Liver (tissue), 9 donors: ENCODE results near the gene PCDHGC4. TPM values are rescaled to one million over a fixed set of nuclear protein-coding genes. Genes with fewer than 3 reads are reported as not detected.

Experiments used
- DNase-seq: peaks from one replicate; pipeline ENCODE4 v3.0.0-alpha.2; 2017; ENCODE audit warnings: low spot score
- H3K27ac ChIP-seq, 2 donors: one replicate each; pipeline ENCODE4 v1.7.0; 2013; ENCODE audit warnings: inconsistent platforms in 2 of 2, low read length in 2 of 2, control low read depth in 1 of 2, low read depth in 1 of 2, mild to moderate bottlenecking in 1 of 2
- H3K27me3 ChIP-seq, 4 donors: one replicate each; pipeline versions ENCODE4 v1.6.1 to v1.7.0; 2013; ENCODE audit warnings: low read length in 3 of 4, inconsistent platforms in 1 of 4, mild to moderate bottlenecking in 1 of 4, moderate library complexity in 1 of 4; ENCODE audit not compliant: control insufficient read depth in 4 of 4, insufficient read depth in 4 of 4
- H3K36me3 ChIP-seq, 4 donors: one replicate each; pipeline versions ENCODE4 v1.6.1 to v1.7.0; 2013; ENCODE audit warnings: low read length in 3 of 4, mild to moderate bottlenecking in 3 of 4, low read depth in 1 of 4, moderate library complexity in 1 of 4; ENCODE audit not compliant: control insufficient read depth in 4 of 4, insufficient read depth in 3 of 4
- H3K4me1 ChIP-seq, 4 donors: one replicate each; pipeline versions ENCODE4 v1.6.1 to v1.7.0; 2013; ENCODE audit warnings: low read length in 3 of 4, mild to moderate bottlenecking in 3 of 4, moderate library complexity in 1 of 4; ENCODE audit not compliant: control insufficient read depth in 4 of 4, insufficient read depth in 4 of 4
- H3K4me3 ChIP-seq, 3 donors: one replicate each; pipeline versions ENCODE4 v1.6.1 to v1.7.0; 2013; ENCODE audit warnings: low read length in 3 of 3, control low read depth in 1 of 3, low read depth in 1 of 3, mild to moderate bottlenecking in 1 of 3
- H3K9ac ChIP-seq, 2 donors: one replicate each; pipeline ENCODE4 v1.7.0; 2013; ENCODE audit warnings: low read length in 2 of 2, mild to moderate bottlenecking in 2 of 2, moderate library complexity in 2 of 2, control low read depth in 1 of 2, low read depth in 1 of 2
- H3K9me3 ChIP-seq, 4 donors: one replicate each; pipeline versions ENCODE4 v1.6.1 to v1.7.0; 2013; ENCODE audit warnings: low read length in 3 of 4; ENCODE audit not compliant: control insufficient read depth in 4 of 4
- EGR1 ChIP-seq, 2 donors: IDR thresholded peaks; 2 replicates each; pipeline ENCODE4 v1.6.1; 2016 to 2018; ENCODE audit warnings: antibody characterized with exemption in 2 of 2, low read depth in 2 of 2
- FOXA1 ChIP-seq: IDR thresholded peaks from 2 replicates; pipeline ENCODE4 v1.6.1; 2016; ENCODE audit warnings: antibody characterized with exemption
- FOXA2 ChIP-seq: IDR thresholded peaks from 2 replicates; pipeline ENCODE4 v1.6.1; 2016; ENCODE audit warnings: antibody characterized with exemption
- GABPA ChIP-seq, 2 donors: IDR thresholded peaks in 1 of 2; conservative IDR thresholded peaks in 1 of 2; 2 replicates each; pipeline ENCODE4 v1.6.1; 2016; ENCODE audit warnings: antibody characterized with exemption in 2 of 2, mild to moderate bottlenecking in 1 of 2, moderate library complexity in 1 of 2
- RAD21 ChIP-seq, 2 donors: IDR thresholded peaks; 2 replicates each; pipeline ENCODE4 v1.6.1; 2016; ENCODE audit warnings: antibody characterized with exemption in 2 of 2, mild to moderate bottlenecking in 2 of 2
- RXRA ChIP-seq, 2 donors: IDR thresholded peaks; 2 replicates each; pipeline ENCODE4 v1.6.1; 2017 to 2018; ENCODE audit warnings: antibody characterized with exemption in 2 of 2, mild to moderate bottlenecking in 1 of 2
- SP1 ChIP-seq: IDR thresholded peaks from 2 replicates; pipeline ENCODE4 v1.6.1; 2018; ENCODE audit warnings: antibody characterized with exemption, mild to moderate bottlenecking
- TAF1 ChIP-seq: conservative IDR thresholded peaks from 2 replicates; pipeline ENCODE4 v1.6.1; 2016; ENCODE audit warnings: antibody characterized with exemption, mild to moderate bottlenecking
- YY1 ChIP-seq: IDR thresholded peaks from 2 replicates; pipeline ENCODE4 v1.6.1; 2016; ENCODE audit warnings: antibody characterized with exemption, mild to moderate bottlenecking
- WGBS: extraction: QIAGEN DNeasy Blood & Tissue Kit; methylation state at CpG from one replicate; pipeline ENCODE4 v1.1.7; 2013; 5-methylcytosine and 5-hydroxymethylcytosine counted together
- polyA plus RNA-seq, 2 donors: library from polyadenylated mRNA; stranded (reverse) in 1 of 2; unstranded in 1 of 2; fragments of 200-250 nt in 1 of 2; fragments of >200 nt in 1 of 2; fragmentation: Nextera tagmentation in 1 of 2; extraction: Ambion mirVana in 1 of 2; gene quantifications; one replicate each; pipeline versions ENCODE4 v1.2.1 to v1.2.3, GENCODE V29; 2013 to 2015
- total RNA-seq, 2 donors: library from RNA; depleted of rRNA; stranded (reverse); fragments of >200 nt; gene quantifications; one replicate each; pipeline ENCODE4 v1.2.3, GENCODE V29; 2014
- TF ChIP-seq, protein P1 (sequence below): fragments of 150-350 bp; IDR thresholded peaks from 2 replicates; pipeline ENCODE4 v1.5.1; 2017; ENCODE audit warnings: improper control_type of control experiment, low read depth, low read length; ENCODE audit not compliant: missing input control
- TF ChIP-seq, protein P2 (sequence below): IDR thresholded peaks from 2 replicates; pipeline ENCODE4 v1.6.1; 2016; ENCODE audit warnings: antibody characterized with exemption
- TF ChIP-seq, protein P3 (sequence below): IDR thresholded peaks from 2 replicates; pipeline ENCODE4 v1.6.1; 2016; ENCODE audit warnings: antibody characterized with exemption
- donor health status: healthy.
- donor health status: healthy.
- donor health status: healthy.
- donor health status: healthy.
- donor health status: healthy.

The PCDHGC4 gene
- total and polyA plus RNA-seq, 4 donors = 0.33 to 1.4 TPM; not detected in 2

DNA sequence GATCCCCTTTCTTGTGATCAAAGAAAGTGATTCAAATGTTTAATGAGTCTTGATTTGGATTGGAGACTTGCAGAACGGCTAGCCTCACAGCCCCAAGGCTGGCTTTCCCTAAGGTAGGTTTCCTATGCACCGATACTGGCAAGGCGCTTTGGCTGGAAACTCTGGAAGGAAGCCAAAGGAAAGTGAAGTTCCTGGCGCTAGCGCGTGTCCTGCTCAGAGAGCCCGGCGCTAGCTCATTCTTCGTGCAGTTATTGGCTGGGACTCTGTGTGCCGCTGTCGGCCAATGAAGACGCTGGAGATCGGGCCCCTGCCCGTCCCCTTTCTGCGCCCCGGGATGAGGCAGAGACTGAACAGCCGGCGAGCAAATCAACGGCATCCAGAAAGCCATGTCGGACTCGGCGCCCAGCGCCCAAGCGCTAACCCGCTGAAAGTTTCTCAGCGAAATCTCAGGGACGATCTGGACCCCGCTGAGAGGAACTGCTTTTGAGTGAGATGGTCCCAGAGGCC, 9.2 kb upstream of the PCDHGC4 start, which contains the start of gene PCDHGC3:
Gene PCDHGC3, plus strand, starts transcription at position 342 of the 507 bp plus-strand sequence. Its CDS starts 151 bp downstream, at position 493.
- H3K4me1 ChIP-seq = peaks cover 0 to 31% (median 14%) of the 10 kb centered on the region in 4 donors
- no peaks in the 10 kb centered on the region for H3K9me3 ChIP-seq
- peak within 1 kb of the TSS; percentile 64 to 72 (median 71) for H3K4me3 ChIP-seq
- TF ChIP-seq FOXA2 (no peak), YY1 (peak; percentile 71), TAF1 (peak; percentile 47), SP1 (peak; percentile 57), RAD21 (IDR thresholded peaks at IDR 0.05) (peak; percentile 67 to 70), RXRA (IDR thresholded peaks at IDR 0.05) (peak in 1 of 2 donors; percentile 23), GABPA (IDR thresholded peaks at IDR 0.05 in 1 of 2, conservative IDR thresholded peaks at IDR 0.05 in 1 of 2) (peak in 1 of 2 donors; percentile 47)
- TF ChIP-seq, protein P1, sequence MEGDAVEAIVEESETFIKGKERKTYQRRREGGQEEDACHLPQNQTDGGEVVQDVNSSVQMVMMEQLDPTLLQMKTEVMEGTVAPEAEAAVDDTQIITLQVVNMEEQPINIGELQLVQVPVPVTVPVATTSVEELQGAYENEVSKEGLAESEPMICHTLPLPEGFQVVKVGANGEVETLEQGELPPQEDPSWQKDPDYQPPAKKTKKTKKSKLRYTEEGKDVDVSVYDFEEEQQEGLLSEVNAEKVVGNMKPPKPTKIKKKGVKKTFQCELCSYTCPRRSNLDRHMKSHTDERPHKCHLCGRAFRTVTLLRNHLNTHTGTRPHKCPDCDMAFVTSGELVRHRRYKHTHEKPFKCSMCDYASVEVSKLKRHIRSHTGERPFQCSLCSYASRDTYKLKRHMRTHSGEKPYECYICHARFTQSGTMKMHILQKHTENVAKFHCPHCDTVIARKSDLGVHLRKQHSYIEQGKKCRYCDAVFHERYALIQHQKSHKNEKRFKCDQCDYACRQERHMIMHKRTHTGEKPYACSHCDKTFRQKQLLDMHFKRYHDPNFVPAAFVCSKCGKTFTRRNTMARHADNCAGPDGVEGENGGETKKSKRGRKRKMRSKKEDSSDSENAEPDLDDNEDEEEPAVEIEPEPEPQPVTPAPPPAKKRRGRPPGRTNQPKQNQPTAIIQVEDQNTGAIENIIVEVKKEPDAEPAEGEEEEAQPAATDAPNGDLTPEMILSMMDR = peak; percentile 25
- TF ChIP-seq, protein P2, sequence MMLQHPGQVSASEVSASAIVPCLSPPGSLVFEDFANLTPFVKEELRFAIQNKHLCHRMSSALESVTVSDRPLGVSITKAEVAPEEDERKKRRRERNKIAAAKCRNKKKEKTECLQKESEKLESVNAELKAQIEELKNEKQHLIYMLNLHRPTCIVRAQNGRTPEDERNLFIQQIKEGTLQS = no peak
- TF ChIP-seq, protein P3, sequence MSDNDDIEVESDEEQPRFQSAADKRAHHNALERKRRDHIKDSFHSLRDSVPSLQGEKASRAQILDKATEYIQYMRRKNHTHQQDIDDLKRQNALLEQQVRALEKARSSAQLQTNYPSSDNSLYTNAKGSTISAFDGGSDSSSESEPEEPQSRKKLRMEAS = peak; percentile 93
- no peaks in the 10 kb centered on the region for H3K27me3 ChIP-seq
- DNase-seq = peak; percentile 52
- peak within 1 kb of the TSS; percentile 66 to 70 for H3K9ac ChIP-seq
- peak within 1 kb of the TSS; percentile 68 to 71 for H3K27ac ChIP-seq
- 1% methylated on average over 28 of the region's 28 CpGs for WGBS
- H3K36me3 ChIP-seq = no peaks in the 10 kb centered on the region

DNA sequence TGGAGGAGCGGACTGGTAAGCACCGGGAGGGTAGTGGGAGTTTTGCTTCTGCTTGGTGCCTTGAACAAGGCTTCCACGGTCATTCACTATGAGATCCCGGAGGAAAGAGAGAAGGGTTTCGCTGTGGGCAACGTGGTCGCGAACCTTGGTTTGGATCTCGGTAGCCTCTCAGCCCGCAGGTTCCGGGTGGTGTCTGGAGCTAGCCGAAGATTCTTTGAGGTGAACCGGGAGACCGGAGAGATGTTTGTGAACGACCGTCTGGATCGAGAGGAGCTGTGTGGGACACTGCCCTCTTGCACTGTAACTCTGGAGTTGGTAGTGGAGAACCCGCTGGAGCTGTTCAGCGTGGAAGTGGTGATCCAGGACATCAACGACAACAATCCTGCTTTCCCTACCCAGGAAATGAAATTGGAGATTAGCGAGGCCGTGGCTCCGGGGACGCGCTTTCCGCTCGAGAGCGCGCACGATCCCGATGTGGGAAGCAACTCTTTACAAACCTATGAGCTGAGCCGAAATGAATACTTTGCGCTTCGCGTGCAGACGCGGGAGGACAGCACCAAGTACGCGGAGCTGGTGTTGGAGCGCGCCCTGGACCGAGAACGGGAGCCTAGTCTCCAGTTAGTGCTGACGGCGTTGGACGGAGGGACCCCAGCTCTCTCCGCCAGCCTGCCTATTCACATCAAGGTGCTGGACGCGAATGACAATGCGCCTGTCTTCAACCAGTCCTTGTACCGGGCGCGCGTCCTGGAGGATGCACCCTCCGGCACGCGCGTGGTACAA, 8.5 kb upstream of the PCDHGC4 start:
- H3K4me1 ChIP-seq = peaks cover 0 to 31% (median 14%) of the 10 kb centered on the region in 4 donors
- H3K36me3 ChIP-seq = no peaks in the 10 kb centered on the region
- H3K9me3 ChIP-seq = no peaks in the 10 kb centered on the region
- H3K27ac ChIP-seq = peak overlapping the region; percentile 68 to 71
- H3K27me3 ChIP-seq = no peaks in the 10 kb centered on the region
- peak overlapping the region; percentile 64 to 72 (median 71) for H3K4me3 ChIP-seq
- WGBS = 4% methylated on average over 58 of the region's 58 CpGs
- TF ChIP-seq YY1 (peak; percentile 33), EGR1 (IDR thresholded peaks at IDR 0.05; ENCODE audit: low read depth in 2 of 2) (no peak)
- no peak for DNase-seq
- H3K9ac ChIP-seq = peak overlapping the region; percentile 17 to 70

DNA sequence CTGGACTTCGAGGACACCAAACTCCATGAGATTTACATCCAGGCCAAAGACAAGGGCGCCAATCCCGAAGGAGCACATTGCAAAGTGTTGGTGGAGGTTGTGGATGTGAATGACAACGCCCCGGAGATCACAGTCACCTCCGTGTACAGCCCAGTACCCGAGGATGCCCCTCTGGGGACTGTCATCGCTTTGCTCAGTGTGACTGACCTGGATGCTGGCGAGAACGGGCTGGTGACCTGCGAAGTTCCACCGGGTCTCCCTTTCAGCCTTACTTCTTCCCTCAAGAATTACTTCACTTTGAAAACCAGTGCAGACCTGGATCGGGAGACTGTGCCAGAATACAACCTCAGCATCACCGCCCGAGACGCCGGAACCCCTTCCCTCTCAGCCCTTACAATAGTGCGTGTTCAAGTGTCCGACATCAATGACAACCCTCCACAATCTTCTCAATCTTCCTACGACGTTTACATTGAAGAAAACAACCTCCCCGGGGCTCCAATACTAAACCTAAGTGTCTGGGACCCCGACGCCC, 7.7 kb upstream of the PCDHGC4 start:
- peaks cover 0 to 31% (median 14%) of the 10 kb centered on the region in 4 donors for H3K4me1 ChIP-seq
- no peak for DNase-seq
- H3K9me3 ChIP-seq = no peaks in the 10 kb centered on the region
- no peak overlapping the region for H3K9ac ChIP-seq
- no peak for TF ChIP-seq GABPA (IDR thresholded peaks at IDR 0.05 in 1 of 2, conservative IDR thresholded peaks at IDR 0.05 in 1 of 2)
- TF ChIP-seq EGR1 (IDR thresholded peaks at IDR 0.05; ENCODE audit: low read depth in 2 of 2) = no peak
- no peak for TF ChIP-seq TAF1
- TF ChIP-seq FOXA1 = no peak
- H3K4me3 ChIP-seq = peak overlapping the region; percentile 64 to 72 (median 71)
- H3K36me3 ChIP-seq = no peaks in the 10 kb centered on the region
- no peaks in the 10 kb centered on the region for H3K27me3 ChIP-seq
- H3K27ac ChIP-seq = peak overlapping the region in 1 of 2 donors; percentile 71
- 31% methylated on average over 24 of the region's 24 CpGs for WGBS
